ENCODE measurements around the gene CDK4.

- no peak for TF ChIP-seq CTCF (IDR thresholded peaks at IDR 0.05)
- TF ChIP-seq POLR2A (IDR thresholded peaks at IDR 0.05), result no peak
These were observed 24.2 kb downstream of the CDK4 start for GRCh38 chr12:57727758-57728395.

All from thyroid gland (tissue), 4 donors.